ENCODE data around the gene SNTA1.
"Not testable (repeated sequence)": the region's sequence is repeated elsewhere in the genome, so short reads cannot be mapped to it uniquely, and the experiment has no call there.

The SNTA1 gene

DNA sequence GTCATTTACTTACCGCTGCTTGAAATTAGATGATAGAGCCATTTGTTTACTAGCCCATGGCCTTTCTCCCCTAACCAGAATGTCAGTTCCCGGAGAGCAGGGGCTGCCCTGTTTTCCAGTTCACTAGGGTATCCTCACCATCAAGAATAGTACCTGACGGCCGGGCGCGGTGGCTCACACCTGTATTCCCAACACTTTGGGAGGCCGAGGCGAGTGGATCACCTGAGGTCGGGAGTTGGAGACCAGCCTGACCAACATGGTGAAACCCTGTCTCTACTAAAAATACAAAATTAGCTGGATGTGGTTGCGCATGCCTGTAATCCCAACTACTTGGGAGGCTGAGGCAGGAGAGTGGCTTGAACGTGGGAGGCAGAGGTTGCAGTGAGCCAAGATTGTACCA is 19.7 kb downstream of the SNTA1 start:
- not testable (repeated sequence) for DNase-seq

DNA sequence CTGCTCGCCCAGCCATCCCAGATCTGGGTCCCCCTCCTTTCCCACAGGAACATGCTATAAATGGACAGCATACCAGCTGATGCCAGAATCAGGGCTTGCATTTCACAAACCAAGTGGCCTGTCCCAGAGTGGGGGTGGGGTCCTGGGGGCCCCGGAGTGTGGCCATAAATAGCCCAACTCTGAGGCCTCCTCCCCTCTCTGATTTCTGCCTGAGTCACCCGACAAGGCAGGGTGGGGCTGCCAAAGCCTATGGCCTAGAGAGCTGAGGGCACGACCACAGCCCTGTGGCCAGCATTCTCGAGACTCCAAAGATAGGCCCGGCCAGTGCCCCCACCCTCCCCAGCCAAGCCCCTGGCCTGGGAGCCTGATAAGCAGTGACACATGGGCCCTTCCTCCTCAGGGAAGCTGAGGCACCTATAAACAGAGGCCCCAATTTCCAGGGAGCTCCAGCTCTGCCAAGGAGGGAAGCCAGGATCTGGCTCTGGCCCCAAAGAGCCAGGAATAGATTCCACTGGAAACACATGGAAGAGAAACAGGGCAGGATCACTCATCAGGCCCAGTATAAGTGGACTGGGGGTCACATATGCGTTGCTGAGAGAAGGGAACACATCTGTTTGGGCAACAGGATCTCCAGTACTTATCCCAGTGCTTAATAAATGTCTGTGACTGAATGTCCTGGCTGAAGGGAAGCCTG is 20.3 kb downstream of the SNTA1 start:
- no peak for DNase-seq

DNA sequence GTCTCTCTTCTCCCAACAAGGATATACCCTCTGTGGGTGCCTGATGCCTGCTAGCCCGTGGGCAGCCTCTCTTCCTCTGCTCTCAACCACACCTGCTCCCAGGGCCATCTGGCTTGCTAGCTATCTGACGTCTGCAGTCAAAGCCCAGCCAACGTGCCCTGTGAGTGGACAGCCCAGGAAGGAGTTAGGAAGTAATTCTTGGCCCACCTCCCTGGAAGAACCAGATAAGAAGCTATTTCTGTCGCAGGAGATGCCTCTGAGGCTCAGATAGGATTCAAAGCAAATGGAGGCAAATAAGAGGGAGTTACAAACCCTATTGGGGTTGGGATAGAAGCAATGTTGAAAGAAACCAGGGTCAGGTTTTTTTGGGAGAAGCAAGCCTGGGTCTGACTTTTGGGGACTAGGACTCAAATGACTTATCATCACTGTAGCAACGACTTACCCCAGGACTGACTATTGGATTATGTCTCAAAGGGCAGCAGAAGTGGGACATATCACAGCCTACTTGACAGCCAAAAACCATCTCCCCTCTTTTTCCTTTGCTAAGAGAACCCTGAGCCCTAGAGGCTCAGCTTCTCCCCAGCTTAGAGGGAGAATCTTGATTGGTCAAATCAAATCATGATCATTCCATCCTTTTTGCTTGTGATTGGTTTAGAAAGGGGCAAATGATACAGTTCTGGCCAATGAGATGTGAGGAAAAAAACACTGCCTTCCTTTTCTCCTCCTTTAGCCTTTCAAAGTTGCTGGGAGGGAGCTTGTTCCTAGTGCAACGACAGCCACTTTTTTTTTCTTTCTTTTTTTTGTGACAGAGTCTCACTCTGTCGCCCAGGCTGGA is 24.2 kb downstream of the SNTA1 start:
- no peak for DNase-seq

DNA sequence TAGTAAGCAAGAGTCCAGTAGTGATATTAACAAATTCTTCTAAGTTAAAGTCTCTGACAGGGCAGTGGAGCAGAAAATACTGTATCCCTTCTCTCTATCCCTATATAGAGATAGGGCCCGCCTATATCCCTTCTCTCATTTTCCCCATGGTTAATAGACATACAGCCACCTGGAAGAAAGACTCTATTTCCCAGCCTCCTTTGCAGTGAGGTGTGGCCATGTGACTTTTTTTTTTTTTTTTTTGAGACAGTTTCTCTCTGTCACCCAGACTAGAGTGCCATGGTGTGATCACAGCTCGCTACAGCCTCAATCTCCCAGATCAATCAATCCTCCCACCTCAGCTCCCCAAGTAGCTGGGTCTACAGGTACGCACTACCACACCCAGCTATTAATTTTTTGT is 25.5 kb downstream of the SNTA1 start:
- DNase-seq: no peak

DNA sequence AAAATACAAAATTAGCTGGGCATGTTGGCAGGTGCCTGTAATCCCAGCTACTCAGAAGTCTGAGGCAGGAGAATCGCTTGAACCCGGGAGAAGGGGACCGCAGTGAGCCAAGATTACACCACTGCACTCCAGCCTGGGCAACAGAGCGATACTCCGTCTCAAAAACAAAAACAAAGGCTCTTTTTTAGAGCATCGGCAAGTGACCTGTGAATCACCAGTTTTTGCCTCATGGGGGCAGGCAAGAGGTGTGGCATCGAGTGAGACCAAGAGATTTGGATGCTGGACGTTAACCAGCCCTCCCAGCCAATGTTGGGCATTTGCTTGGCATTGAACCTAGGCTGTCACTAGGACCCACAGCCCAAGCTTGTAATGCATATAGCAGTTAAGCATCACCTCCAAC is 27.6 kb downstream of the SNTA1 start:
- no peak for DNase-seq

DNA sequence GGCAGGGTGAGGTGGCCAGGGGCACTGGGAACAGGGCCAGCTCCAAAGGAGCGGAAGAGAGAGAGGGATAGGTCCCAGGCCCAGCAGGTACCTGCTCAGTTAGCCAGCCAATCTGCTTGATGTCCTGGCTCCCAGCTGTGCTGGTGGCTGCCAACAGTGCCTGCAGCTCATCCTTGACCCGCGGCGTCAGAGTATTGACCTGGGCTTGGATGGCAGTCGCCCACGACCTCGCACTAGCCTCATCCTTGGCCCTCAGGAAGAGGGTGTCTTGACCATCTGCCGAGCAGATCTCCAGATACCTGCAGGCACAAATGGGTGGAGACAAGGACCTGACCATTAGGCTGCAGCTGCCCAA is 31.1 kb downstream of the SNTA1 start:
- DNase-seq: no peak

DNA sequence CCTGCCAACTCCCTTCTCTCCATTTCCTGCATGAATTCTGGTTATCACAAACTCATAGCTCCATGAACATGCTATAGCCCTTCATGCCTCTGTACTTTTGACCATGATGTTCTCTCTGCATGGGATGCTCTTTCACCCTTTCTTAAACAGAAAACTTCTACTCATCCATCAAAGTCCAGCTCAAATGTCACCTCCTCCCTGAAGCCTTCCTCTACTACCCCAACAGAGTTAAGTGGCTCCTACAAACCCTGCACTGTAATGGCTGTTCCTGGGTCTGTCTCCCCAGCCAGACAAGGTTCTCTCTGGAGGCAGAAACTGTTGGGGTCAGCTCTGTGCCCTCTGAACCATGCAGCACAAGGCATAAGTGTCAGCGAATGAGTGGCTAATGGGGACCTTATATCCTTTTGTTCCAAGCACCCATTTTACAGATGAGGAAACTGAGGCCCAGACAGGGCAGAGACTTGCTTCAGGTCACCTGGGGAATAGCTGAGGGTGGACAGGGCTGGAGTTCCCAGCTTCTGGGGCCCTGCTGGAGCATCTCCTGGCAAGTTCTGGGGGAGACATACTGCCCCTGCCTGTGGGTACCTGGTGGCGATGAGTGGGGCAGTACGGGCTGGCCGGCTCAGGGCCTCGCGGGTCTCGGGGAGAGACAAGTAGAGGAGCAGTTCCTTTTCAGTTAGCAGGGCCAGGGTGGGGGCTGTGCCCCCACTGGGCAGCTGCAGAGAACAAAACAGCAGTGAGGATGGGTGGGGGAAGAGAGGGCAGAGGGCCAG is 31.7 kb downstream of the SNTA1 start:
- no peak for DNase-seq

DNA sequence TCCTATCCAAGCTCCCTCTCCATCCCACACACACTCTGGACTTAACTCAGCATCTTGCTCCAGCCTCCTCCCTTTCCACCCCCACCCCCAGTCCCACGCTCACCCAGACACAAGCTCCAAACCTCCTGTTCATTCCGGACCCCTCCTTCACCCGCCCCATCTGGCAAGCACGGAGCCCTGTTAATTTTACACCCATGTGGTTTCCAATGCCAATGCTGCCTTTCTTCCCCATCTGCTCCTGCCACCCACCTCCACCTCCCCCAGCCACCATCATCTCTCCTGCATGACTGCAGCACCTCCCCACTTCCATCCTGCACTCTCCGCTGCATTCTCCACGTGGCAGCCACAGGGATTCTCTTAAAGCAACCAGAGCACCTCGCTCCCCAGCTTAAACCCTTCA is 32.3 kb downstream of the SNTA1 start:
- no peak for DNase-seq

DNA sequence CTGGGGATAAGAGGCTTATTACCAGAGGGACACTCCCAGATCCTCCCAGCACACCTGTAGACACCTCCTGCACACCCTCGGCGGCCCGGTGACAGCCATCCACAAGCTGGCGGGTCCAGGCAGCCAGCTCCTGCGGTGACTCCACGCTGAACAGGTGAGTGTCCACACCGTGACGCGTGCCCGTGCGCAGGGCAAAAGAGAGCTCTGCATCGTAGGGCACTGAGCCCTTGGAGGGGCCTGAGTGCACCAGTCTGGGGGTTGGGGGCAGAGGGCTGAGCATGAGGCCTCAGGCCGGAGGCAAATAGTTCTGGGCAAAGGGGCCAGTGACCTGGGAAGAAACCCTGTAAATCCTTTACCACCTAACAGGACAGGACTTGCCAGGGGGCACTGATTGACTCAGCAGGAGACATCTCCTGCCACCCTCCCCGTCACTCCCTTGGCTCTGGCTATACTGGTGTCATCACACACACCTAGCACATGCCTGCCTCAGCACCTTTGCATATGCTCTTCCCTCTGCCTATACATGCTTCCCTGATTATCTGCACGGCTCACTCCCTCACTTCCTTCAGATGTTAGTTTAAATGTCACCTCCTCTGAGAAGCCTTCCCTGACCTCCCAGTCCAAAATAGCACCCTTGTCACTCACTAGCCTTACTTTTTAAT is 33.4 kb downstream of the SNTA1 start:
- DNase-seq: no peak

DNA sequence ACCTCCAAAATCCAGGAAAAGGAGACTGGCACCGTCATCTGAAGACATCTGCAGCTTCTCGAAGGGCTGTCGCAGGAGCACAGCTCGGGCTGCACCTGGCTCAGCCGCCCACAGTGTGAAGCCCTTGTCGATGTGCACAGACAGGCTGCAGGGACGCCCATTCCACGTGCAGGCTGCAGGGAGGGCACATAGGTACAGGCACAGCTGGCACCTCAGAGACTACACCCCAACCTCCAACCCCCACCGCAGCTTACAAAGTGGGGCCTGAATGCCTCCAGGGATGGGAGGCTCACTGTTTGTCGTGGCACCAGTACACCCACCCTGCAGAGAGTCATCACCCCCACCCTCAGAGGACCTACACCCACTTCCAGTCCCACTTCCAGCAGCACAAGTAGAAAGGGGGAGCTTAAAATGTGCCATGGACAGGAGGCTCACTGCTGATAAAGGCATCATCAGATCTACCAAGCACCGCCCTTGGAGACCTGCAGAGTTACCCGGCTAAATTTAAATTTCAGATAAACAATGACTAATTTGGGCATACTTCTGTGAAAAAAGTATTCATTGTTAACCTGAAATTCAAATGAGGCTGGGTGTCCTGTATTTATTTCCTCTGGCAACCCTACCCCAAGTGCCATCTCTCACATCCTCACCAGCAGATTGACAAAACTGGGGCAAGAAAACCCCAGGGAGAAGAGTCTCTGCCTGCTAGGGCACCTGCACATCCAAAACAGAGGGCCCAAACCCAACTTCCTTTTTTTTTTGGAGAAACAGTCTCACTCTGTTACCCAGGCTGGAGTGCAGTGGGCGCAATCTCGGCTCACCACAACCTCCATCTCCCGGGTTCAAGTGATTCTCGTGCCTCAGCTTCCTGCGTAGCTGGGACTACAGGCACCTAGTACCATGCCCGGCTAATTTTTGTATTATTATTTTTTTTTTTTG is 34.6 kb downstream of the SNTA1 start:
- DNase-seq: no peak

GRCh38 chr20:33408313-33408712 is 35.2 kb downstream of the SNTA1 start:
- no peak for DNase-seq

- no peak for DNase-seq
Observed at GRCh38 chr20:33407796-33408195, 35.8 kb downstream of the SNTA1 start.

GRCh38 chr20:33407251-33407650 is 36.3 kb downstream of the SNTA1 start:
- no peak for DNase-seq

DNA sequence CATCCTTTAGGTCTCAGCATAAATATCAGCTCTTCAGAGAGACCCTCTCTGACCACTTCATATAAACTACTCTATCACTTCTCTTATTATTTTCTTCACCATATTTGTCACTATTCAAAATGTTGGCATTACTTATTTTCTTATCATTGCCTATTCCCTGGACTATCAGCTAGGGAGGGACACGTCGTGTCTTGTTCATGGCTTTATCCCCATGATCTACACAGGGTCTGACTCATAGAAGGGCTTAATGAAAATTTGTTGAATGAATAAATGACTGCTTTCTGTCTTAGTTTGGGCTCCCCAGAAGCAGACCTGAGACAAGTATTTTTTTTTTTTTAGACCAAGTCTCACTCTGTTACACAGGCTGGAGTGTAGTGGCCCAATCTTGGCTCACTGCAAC is 39.3 kb downstream of the SNTA1 start:
- DNase-seq: no peak

GRCh38 chr20:33401921-33402369 is 41.6 kb downstream of the SNTA1 start:
- DNase-seq: peak; percentile 33

DNA sequence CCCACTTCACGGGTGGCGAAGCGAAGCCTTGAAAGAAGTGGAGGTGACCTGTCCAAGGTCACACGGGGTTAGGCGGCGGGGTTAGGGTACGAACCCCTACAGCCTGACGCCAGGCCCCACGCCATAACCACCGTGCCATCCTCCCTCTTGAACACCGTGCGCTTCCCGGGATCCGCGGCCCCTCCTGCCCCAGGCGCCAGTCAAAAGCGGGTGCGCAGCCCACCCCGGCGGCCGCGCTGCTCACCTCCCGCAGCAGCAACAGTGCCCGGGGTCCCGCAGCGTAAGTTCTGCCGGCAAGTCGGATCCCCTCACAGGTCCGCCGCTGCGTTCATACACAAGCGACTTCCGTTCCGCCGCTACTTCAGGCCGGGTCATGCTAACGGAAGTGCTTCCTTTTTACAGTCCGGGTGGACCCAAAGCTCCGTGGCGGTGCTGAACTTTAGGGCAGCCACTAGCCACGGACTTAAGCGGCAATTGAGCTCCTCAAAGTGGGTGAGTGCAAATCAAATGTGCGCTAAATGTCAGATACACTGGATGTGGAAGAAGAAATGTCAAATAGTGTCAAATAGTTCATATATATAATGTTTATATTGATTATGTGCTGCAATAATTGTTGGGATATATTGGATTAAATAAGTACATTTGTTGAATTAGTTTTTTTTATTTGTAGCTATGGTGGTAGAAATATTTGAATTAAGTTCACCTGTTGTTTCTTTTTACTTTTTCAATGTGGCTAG is 42.2 kb downstream of the SNTA1 start, which contains the start of gene CDK5RAP1:
CDK5RAP1 (minus strand) TSS at position 336 of the 737 bp plus-strand sequence. CDS start 4,455 bp downstream, outside the sequence.
- peak; percentile 90 for DNase-seq

DNA sequence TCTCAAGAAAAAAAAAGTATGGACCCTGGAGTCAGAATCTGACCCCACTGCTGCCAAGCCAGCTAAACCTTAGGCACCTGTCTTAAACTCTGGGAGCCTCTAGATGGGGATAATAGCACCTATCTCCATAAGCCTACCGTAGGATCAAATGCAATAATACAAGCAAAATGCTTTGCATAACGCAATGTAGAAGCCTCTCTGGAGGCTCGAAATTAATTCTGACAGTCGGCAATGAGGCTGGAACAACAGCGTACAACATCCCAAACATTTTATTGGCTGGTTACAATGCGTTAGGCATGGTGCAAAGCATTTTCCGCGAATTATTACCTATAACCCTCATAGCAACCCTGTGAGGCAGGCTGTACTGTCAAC is 42.8 kb downstream of the SNTA1 start:
- no peak for DNase-seq

DNA sequence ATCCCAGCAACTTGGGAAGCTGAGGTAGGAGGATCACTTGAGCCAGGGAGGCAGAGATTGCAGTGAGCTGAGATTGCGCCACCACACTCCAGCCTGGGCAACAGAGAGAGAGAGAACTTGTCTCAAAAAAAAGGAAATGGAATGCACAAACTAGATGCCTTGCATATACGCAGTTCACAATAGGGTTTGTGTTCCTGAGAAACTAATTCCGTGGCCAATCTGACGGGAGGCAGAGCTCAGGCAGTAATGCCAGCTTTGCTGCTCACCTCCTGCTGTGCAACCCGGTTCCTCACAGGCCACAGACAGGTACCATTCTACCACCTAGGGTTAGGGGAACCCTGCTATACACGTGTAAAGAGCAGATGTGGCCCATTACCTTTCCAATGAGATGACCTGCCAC is 43.6 kb downstream of the SNTA1 start:
- DNase-seq: no peak

GRCh38 chr20:33394718-33395117 is 48.8 kb downstream of the SNTA1 start:
- no peak for DNase-seq

DNA sequence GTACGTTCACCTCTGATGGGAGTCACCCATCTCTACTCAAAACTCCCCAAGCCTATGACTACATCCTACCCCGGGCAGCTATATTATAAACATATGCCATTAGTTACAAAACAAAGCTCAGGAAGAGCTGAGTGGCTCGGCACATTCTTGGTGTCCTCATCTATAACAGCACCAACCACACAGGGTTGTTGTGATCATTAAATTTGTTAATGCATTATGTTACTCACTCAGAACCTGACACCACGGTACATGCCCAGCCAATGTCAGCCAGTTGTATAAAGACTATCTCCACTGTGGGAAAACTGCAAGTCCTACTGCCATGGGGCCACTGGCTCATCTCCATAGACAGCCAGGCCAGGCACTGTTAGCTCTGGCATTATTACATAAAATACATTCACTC is 50.0 kb downstream of the SNTA1 start:
- no peak for DNase-seq

Measured in stimulated activated CD4-positive, alpha-beta T cell treated with anti-CD3 and anti-CD28 coated beads, Interleukin-15, amount 100 ng/mL, for 24 hours (primary cell).